GM18511 (cell line): ENCODE results near the gene BPIFB3.

ENCODE experiments used
- ATAC-seq: cut with Tn5 transposase; IDR thresholded peaks from one replicate; pipeline ENCODE4 v1.9.1; 2021; ENCODE audit warnings: mild to moderate bottlenecking, moderate library complexity; ENCODE audit not compliant: unreplicated experiment

BPIFB3 gene

GRCh38 chr20:33015700-33016580 is 37.8 kb upstream of the BPIFB3 start:
- no peak for ATAC-seq

DNA sequence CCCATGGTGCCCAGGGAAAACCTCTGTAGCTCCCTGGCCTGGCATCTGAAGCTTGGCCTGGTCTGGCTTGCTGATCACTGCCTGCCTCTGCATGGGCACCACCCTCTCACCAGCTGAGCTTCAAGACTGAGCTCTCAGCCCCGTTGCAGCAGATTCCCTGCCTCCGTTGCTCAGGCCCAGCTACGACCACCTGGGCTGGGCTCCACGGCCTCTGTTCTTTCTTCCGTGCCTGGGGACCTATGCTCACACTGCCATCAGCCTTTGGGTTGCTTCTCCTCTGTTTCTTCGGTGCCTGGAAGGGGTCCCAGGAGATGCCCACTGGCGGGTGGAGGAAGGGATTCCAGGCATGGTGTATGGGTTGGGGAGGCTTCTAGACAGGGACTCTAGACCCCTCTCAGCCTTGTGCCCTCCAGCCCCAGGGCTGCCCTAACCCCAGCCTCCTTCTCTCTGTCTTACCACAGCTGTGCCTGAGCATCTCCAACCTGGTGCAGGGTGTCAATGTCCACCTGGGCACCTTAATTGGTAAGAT is 37.1 kb upstream of the BPIFB3 start:
- no peak for ATAC-seq

DNA sequence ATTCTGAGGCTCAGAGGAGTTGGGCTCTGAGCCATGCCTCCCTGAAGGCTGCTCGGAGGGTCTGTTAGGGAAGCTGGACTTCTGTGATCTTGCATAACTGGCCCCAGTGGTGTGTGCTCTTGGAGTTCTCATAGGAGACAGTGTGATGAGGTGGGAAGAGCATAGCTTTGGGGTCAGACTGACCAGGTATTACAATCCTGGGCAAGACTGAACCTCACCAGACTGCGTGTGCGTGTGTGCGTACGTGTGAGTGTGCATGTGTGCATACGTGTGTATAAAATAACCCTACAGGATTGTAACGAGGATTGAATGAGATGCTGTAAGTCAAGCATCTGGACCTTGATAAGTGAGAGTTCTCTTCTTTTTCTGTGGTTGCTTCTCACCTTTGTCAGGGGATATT is 36.2 kb upstream of the BPIFB3 start:
- ATAC-seq = no peak

DNA sequence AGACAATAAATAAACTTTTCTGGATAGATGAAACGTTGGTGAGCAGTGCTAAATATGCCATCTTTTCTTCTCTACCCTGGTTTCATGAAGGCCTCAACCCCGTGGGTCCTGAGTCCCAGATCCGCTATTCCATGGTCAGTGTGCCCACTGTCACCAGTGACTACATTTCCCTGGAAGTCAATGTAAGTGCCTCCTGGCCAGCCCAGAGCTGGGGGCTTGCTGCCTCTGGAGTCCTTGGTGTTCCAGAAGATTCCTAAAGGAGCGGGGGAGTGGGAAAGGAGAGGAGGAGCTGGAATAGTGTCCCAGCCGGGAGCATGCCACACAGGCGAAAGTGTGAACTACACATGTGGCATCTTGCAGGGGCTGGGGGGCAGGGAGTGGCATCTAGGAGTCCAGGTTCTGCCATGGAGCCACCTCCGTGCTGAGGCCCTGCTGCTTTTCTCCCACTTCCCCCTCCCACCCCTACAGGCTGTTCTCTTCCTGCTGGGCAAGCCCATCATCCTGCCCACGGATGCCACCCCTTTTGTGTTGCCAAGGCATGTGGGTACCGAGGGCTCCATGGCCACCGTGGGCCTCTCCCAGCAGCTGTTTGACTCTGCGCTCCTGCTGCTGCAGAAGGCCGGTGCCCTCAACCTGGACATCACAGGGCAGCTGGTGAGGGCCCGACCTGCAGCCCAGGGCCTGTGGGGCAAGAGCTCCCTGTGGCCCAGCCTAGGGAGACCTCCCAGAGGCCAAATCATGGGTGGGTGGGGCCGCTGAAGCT is 35.4 kb upstream of the BPIFB3 start:
- no peak for ATAC-seq

- no peak for ATAC-seq
Measured at GRCh38 chr20:33019465-33020277, 34.0 kb upstream of the BPIFB3 start.

- ATAC-seq = no peak
Measured at GRCh38 chr20:33020278-33021161, 33.2 kb upstream of the BPIFB3 start.

- no peak for ATAC-seq
Measured at GRCh38 chr20:33021879-33022278, 31.8 kb upstream of the BPIFB3 start.

DNA sequence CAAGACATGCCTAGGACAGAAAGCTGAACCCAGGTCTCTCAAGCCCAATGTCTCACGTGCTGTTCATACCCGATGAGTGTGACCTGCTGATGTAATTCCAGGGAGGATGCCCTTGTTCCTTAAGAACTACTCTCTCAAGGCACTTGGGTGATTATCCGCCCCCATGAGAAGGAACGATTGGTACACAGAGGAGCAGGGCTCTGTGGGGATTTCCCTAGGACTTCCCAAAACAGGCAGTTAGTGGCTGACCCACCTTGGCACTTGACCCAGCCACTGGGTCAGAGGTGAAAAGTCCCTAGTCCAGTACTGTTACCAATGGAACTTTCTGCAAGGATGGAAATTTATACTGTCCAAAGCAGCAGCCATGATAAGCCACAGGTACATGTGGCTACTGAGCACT is 31.4 kb upstream of the BPIFB3 start:
- no peak for ATAC-seq

DNA sequence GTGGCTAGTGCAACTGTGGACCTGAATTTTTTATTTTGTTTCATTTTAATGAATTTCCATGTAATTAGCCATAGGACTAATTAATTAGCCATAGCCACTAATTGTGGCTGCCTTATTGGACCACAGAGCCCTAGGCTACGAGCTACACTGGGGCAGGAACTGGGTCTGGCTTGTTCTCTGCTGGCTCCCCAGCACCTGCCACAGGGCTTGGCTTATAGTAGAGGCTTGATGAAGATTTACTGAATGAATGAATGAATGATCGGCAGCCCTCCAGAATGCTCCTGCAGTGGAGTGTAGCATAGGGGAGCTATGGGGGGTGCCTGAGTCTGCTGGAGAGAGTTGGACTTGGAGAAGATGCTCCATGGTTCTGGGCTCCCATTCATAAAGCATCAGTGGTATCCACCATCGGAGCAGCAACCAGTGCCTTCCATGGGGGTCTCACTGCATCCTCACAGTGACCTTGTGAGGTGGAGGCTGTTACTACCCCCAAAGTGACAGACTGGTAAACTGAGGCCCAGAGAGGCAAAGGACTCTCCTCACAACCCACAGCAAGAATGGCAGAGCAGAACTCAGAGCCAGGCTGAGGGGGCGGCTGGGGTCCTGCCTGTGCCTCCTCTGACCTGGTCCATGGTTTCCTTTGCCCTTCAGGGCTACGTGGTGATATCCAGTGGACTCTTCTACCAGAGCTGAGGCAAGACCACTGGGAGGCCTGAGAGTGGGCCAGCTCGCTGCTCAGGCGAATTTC is 30.8 kb upstream of the BPIFB3 start:
- ATAC-seq = no peak

GRCh38 chr20:33023439-33024242 is 30.1 kb upstream of the BPIFB3 start:
- ATAC-seq = no peak

- no peak for ATAC-seq
Measured at GRCh38 chr20:33024243-33024560, 29.5 kb upstream of the BPIFB3 start.

- ATAC-seq = no peak
Measured at GRCh38 chr20:33024609-33025317, 28.9 kb upstream of the BPIFB3 start.

GRCh38 chr20:33025318-33025876 is 28.3 kb upstream of the BPIFB3 start:
- no peak for ATAC-seq

DNA sequence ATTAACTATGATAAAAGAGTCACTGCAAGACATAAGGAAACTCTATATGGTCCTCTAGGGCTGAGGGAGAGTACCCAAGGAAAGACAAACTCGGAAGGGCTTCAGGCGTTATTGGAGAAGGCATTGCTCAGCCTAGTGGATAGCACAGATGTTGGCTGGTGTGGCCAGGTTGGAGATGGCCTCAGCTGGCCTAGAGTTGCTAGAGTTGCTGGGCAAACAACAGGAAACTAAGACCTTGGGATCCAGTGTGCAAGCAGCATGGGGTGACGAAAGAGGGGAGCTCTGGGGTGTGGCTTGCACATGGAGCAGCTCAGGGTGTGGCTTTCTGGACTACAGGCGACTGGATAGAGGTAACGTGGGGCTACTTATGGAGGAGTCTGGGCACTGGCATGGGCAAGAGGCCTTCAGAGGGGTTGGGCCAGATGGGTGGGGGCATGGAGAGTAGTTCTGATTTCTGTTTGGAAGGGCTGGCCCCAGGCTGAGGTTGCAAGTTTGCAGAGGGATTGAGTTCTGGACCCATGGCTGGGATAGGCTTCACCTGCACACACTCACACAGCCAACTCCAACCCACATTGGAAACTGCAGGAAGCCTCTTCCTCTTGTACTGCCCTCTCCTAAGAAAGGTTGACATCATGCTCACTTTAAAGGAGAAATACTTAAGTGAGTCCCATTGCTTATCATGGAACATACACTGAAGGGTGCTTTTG is 27.5 kb upstream of the BPIFB3 start:
- no peak for ATAC-seq

- no peak for ATAC-seq
Measured at GRCh38 chr20:33026779-33027759, 26.6 kb upstream of the BPIFB3 start.
